SK-N-SH treated with all-trans-retinoic acid at 6 μM for 48 hours (cell line): ENCODE results near the gene LRFN2.

Experiments used
- ATAC-seq: fragments of 200-7000 bp; cut with Tn5 transposase; 3 replicates; pipeline ENCODE4 v1.9.1; 2020; ENCODE audit warnings: mild to moderate bottlenecking, moderate library complexity
- ARNTL ChIP-seq: fragments of 450-650 bp; formaldehyde crosslinking; IDR thresholded peaks from 2 replicates; pipeline ENCODE4 v1.5.0; 2020; ENCODE audit warnings: low read depth, mild to moderate bottlenecking, moderate library complexity, borderline replicate concordance
- CREB5 ChIP-seq: fragments of 250-450 bp; sonication (Bioruptor Pico); IDR thresholded peaks from 2 replicates; pipeline ENCODE4 v1.5.1; 2020; ENCODE audit warnings: low read depth, mild to moderate bottlenecking, moderate library complexity
- CSDC2 ChIP-seq: fragments of 250-450 bp; sonication (Bioruptor Pico); IDR thresholded peaks from 2 replicates; pipeline ENCODE4 v1.5.0; 2020; ENCODE audit warnings: mild to moderate bottlenecking, moderate library complexity
- CSRNP3 ChIP-seq: fragments of 250-450 bp; sonication (Bioruptor Pico); IDR thresholded peaks from 2 replicates; pipeline ENCODE4 v1.5.1; 2021; ENCODE audit warnings: mild to moderate bottlenecking, moderate library complexity
- ESRRG ChIP-seq: fragments of 250-450 bp; sonication (Bioruptor Pico); IDR thresholded peaks from 2 replicates; pipeline ENCODE4 v1.6.1; 2021; ENCODE audit warnings: mild to moderate bottlenecking
- GLIS3 ChIP-seq: fragments of 250-450 bp; sonication (Bioruptor Pico); IDR thresholded peaks from 2 replicates; pipeline ENCODE4 v1.5.0; 2020; ENCODE audit warnings: mild to moderate bottlenecking, moderate library complexity
- ISL1 ChIP-seq: fragments of 250-450 bp; sonication (Bioruptor Pico); IDR thresholded peaks from 2 replicates; pipeline ENCODE4 v2.1.2; 2022; ENCODE audit warnings: mild to moderate bottlenecking, moderate library complexity
- OSR1 ChIP-seq: fragments of 250-450 bp; sonication (Bioruptor Pico); IDR thresholded peaks from 2 replicates; pipeline ENCODE4 v1.8.0; 2022; ENCODE audit warnings: moderate library complexity, mild to moderate bottlenecking, inconsistent platforms
- RARB ChIP-seq: fragments of 250-450 bp; sonication (Bioruptor Pico); IDR thresholded peaks from 2 replicates; pipeline ENCODE4 v1.8.0; 2021; ENCODE audit warnings: mild to moderate bottlenecking, moderate library complexity
- SNAI2 ChIP-seq: fragments of 250-450 bp; sonication (Bioruptor Pico); IDR thresholded peaks from 2 replicates; pipeline ENCODE4 v1.5.0; 2020; ENCODE audit warnings: mild to moderate bottlenecking, moderate library complexity
- TCF4 ChIP-seq: fragments of 250-450 bp; sonication (Bioruptor Pico); IDR thresholded peaks from 2 replicates; pipeline ENCODE4 v1.8.0; 2021; ENCODE audit warnings: mild to moderate bottlenecking, moderate library complexity, borderline replicate concordance
- TOX ChIP-seq: fragments of 250-450 bp; sonication (Bioruptor Pico); IDR thresholded peaks from 2 replicates; pipeline ENCODE4 v1.8.0; 2021; ENCODE audit warnings: mild to moderate bottlenecking, moderate library complexity, borderline replicate concordance
- TSHZ2 ChIP-seq: fragments of 250-450 bp; sonication (Bioruptor Pico); IDR thresholded peaks from 2 replicates; pipeline ENCODE4 v1.5.0; 2020; ENCODE audit warnings: mild to moderate bottlenecking, moderate library complexity
- ZC3H10 ChIP-seq: fragments of 250-450 bp; sonication (Bioruptor Pico); IDR thresholded peaks from 2 replicates; pipeline ENCODE4 v1.5.1; 2021; ENCODE audit warnings: mild to moderate bottlenecking, moderate library complexity
- ZFP3 ChIP-seq: fragments of 250-450 bp; sonication (Bioruptor Pico); IDR thresholded peaks from 2 replicates; pipeline ENCODE4 v1.5.0; 2020; ENCODE audit warnings: mild to moderate bottlenecking, moderate library complexity
- ZFP30 ChIP-seq: fragments of 450-650 bp; formaldehyde crosslinking; IDR thresholded peaks from 2 replicates; pipeline ENCODE4 v1.5.0; 2022; ENCODE audit warnings: mild to moderate bottlenecking, moderate library complexity
- ZNF565 ChIP-seq: fragments of 450-650 bp; formaldehyde crosslinking; conservative IDR thresholded peaks from 2 replicates; pipeline ENCODE4 v1.5.0; 2020; ENCODE audit warnings: low read depth, mild to moderate bottlenecking, moderate library complexity
- ZNF70 ChIP-seq: fragments of 450-650 bp; formaldehyde crosslinking; IDR thresholded peaks from 2 replicates; pipeline ENCODE4 v1.5.0; 2020; ENCODE audit warnings: mild to moderate bottlenecking, moderate library complexity
- TF ChIP-seq, protein P1 (sequence below): fragments of 250-450 bp; sonication (Bioruptor Pico); IDR thresholded peaks from 2 replicates; pipeline ENCODE4 v1.8.0; 2020; ENCODE audit warnings: mild to moderate bottlenecking, moderate library complexity, borderline replicate concordance
- TF ChIP-seq, protein P2 (sequence below): fragments of 250-450 bp; sonication (Bioruptor Pico); IDR thresholded peaks from 2 replicates; pipeline ENCODE4 v1.8.0; 2021; ENCODE audit warnings: low read depth, mild to moderate bottlenecking, moderate library complexity, borderline replicate concordance

The LRFN2 gene

DNA sequence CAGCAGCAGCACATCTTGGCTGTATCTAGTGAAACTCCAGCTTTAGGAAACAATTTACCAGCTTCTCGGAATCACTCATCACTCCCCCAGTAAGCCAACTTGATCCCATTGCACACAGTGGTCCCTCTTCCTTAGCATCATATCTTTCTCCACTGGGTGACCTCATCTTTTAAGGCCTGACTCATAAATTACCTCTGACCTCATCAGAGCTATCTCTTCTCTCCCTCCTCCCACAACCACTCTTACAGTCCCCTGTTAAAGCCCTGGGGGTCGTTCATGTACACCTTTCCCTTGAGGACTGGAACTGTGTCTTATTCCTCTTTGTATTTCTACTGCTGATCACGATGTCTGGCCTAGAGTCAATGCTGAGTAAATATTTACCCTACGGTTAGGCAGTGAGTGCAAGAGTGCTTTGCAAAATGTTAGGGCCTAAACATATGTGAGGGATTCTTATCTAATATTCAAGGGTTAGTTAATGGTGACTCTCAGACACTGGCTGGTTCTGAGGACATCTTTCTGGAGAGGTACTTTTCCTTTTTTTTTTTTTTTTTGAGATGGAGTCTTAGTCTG is 187.2 kb downstream of the LRFN2 start:
- TF ChIP-seq OSR1 (CRISPR knock-in tag) (no peak), ZFP30 (no peak)
- ATAC-seq, result no peak

DNA sequence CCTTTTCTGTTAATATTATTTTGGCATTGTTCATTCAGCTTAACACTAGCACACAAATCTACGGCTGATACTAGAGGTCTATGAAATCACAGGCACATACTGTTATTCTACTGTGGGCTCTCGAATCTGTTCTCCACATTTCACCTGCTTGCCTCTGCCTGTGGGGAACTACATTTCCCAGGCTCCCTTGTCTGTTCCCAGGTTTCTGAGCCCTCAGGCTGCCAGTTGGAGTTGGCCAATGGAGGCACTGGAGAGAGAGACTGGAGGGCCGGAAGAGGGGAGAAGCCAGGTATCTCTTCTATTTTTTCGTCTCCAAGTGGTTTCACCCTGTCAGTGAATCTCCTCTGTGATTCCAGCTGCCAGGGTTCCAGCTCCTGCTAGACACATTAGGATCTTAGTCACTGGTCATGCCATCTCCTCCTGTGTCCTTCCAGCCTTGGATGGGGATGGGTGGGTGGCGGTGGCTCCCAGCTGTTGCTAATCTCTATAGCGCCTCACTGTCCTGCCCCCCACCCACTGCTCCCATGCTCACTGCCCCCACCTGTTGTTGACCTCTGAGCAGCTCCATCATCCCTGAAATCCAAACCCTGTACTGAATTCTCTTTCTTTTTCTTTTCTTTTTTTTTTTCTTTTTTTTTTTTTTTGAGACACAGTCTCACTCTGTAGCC is 188.2 kb downstream of the LRFN2 start:
- ATAC-seq, result no peak
- TF ChIP-seq ZNF70 (CRISPR knock-in tag) (no peak), ZC3H10 (CRISPR knock-in tag) (no peak), CREB5 (CRISPR knock-in tag) (no peak), TCF4 (CRISPR knock-in tag) (no peak), CSDC2 (CRISPR knock-in tag) (no peak), ESRRG (CRISPR knock-in tag) (no peak)
- TF ChIP-seq, protein P1, sequence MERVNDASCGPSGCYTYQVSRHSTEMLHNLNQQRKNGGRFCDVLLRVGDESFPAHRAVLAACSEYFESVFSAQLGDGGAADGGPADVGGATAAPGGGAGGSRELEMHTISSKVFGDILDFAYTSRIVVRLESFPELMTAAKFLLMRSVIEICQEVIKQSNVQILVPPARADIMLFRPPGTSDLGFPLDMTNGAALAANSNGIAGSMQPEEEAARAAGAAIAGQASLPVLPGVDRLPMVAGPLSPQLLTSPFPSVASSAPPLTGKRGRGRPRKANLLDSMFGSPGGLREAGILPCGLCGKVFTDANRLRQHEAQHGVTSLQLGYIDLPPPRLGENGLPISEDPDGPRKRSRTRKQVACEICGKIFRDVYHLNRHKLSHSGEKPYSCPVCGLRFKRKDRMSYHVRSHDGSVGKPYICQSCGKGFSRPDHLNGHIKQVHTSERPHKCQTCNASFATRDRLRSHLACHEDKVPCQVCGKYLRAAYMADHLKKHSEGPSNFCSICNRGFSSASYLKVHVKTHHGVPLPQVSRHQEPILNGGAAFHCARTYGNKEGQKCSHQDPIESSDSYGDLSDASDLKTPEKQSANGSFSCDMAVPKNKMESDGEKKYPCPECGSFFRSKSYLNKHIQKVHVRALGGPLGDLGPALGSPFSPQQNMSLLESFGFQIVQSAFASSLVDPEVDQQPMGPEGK (CRISPR knock-in tag), result no peak

GRCh38 chr6:40398034-40398691 is 189.0 kb downstream of the LRFN2 start:
- no peak for ATAC-seq
- TF ChIP-seq GLIS3 (CRISPR knock-in tag), result no peak
- no peak for TF ChIP-seq ZFP30
- no peak for TF ChIP-seq TSHZ2
- no peak for TF ChIP-seq ESRRG (CRISPR knock-in tag)
- no peak for TF ChIP-seq ZNF565 (CRISPR knock-in tag)
- no peak for TF ChIP-seq ZFP3
- no peak for TF ChIP-seq TCF4 (CRISPR knock-in tag)
- no peak for TF ChIP-seq TOX (CRISPR knock-in tag)
- no peak for TF ChIP-seq ARNTL (CRISPR knock-in tag)
- TF ChIP-seq CREB5 (CRISPR knock-in tag), result no peak
- TF ChIP-seq RARB (CRISPR knock-in tag), result no peak
- TF ChIP-seq, protein P2, sequence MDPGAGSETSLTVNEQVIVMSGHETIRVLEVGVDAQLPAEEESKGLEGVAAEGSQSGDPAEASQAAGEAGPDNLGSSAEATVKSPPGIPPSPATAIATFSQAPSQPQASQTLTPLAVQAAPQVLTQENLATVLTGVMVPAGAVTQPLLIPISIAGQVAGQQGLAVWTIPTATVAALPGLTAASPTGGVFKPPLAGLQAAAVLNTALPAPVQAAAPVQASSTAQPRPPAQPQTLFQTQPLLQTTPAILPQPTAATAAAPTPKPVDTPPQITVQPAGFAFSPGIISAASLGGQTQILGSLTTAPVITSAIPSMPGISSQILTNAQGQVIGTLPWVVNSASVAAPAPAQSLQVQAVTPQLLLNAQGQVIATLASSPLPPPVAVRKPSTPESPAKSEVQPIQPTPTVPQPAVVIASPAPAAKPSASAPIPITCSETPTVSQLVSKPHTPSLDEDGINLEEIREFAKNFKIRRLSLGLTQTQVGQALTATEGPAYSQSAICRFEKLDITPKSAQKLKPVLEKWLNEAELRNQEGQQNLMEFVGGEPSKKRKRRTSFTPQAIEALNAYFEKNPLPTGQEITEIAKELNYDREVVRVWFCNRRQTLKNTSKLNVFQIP (CRISPR knock-in tag), result no peak
- no peak for TF ChIP-seq CSRNP3 (CRISPR knock-in tag)
- TF ChIP-seq ISL1 (CRISPR knock-in tag), result no peak
- TF ChIP-seq SNAI2 (CRISPR knock-in tag), result no peak
